Central memory CD8-positive, alpha-beta T cell (primary cell): ENCODE data around the gene ZNF248.

Experiments used
- ATAC-seq: fragments of 150-1000 bp; cut with Tn5 transposase; replicated peaks from 2 replicates; pipeline ENCODE4 v1.10.0; 2022; ENCODE audit warnings: mild to moderate bottlenecking, moderate FRiP score, moderate number of reproducible peaks; ENCODE audit not compliant: poor library complexity, severe bottlenecking; ENCODE audit errors: extremely low read depth
- DNase-seq, 2 donors: peaks; one replicate each; pipeline ENCODE4 v3.0.0; 2021; ENCODE audit warnings: low spot score in 2 of 2
- H3K27ac Mint-ChIP-seq: one replicate; pipeline ENCODE4 v1.8.0; 2022; ENCODE audit warnings: low read depth, mild to moderate bottlenecking, moderate library complexity, mixed read lengths
- H3K27me3 Mint-ChIP-seq: one replicate; pipeline ENCODE4 v1.8.0; 2022; ENCODE audit warnings: mixed read lengths
- H3K36me3 Mint-ChIP-seq: one replicate; pipeline ENCODE4 v1.8.0; 2022; ENCODE audit warnings: mild to moderate bottlenecking, moderate library complexity, mixed read lengths; ENCODE audit not compliant: insufficient read depth
- H3K4me1 Mint-ChIP-seq: one replicate; pipeline ENCODE4 v1.8.0; 2022; ENCODE audit warnings: mixed read lengths
- H3K4me3 Mint-ChIP-seq: one replicate; pipeline ENCODE4 v1.8.0; 2022; ENCODE audit warnings: mild to moderate bottlenecking, moderate library complexity, mixed read lengths
- H3K9me3 Mint-ChIP-seq: one replicate; pipeline ENCODE4 v1.8.0; 2022; ENCODE audit warnings: mixed read lengths

ZNF248 gene

GRCh38 chr10:37812290-37812689 is 45.1 kb downstream of the ZNF248 start:
- Mint-ChIP-seq H3K27ac (no peak overlapping the region), H3K9me3 (peaks cover 54% of the 10 kb centered on the region), H3K36me3 (peaks cover 2% of the 10 kb centered on the region), H3K4me3 (no peak overlapping the region), H3K27me3 (no peaks in the 10 kb centered on the region), H3K4me1 (no peaks in the 10 kb centered on the region)
- ATAC-seq (no peak), DNase-seq (no peak)

DNA sequence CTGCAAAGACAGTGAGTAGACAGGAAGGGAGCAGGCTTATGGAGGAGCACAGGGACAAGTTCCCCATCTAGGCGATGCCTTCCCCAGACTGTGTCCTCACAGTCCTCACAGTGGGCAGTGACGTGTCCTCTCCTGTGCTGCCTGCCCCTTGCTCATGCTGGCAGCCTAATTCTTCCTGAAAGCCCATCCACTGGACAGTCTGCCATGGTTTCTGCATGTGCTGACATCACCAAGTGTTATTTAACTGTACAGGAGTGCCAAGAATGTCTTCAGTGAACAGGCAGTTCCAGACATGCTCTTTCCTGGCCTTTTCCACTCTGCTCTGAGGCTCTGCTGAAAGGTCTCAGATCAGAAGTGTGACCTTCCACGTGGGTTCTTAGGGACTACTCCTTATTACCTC is 54.1 kb downstream of the ZNF248 start:
- H3K27ac Mint-ChIP-seq: no peak overlapping the region
- no peaks in the 10 kb centered on the region for H3K4me1 Mint-ChIP-seq

DNA sequence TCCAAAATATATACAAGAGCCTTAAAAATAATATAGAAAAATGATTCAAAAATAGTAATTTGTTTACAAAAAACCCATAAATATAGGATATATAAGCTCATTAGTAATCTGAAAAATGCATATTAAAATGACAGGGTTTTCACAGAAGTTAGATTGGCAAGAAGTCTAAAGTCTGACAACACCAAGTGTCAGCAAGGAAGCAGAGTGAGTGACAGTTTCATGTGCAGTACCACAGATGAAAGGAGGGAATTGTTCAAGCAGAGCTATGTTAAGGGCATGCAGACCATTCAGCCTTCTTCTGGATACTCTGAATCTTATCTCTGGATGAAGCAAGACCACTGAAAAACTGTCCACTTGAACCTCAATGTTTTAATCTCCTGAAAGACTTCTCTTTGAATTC is 55.9 kb downstream of the ZNF248 start:
- Mint-ChIP-seq H3K4me1 (no peaks in the 10 kb centered on the region), H3K27ac (no peak overlapping the region), H3K27me3 (no peaks in the 10 kb centered on the region), H3K36me3 (no peaks in the 10 kb centered on the region), H3K4me3 (no peak overlapping the region), H3K9me3 (peaks cover 6% of the 10 kb centered on the region)
- ATAC-seq: no peak
- no peak for DNase-seq

More for the DNA sequence above, 54.1 kb downstream of the ZNF248 start:
- no peak for DNase-seq
- Mint-ChIP-seq H3K27me3 (no peaks in the 10 kb centered on the region), H3K4me3 (no peak overlapping the region), H3K9me3 (peaks cover 6% of the 10 kb centered on the region), H3K36me3 (no peaks in the 10 kb centered on the region)
- no peak for ATAC-seq

GRCh38 chr10:37794305-37794976 is 63.0 kb downstream of the ZNF248 start:
- DNase-seq (no peak), ATAC-seq (no peak)
- Mint-ChIP-seq H3K4me3 (no peak overlapping the region), H3K9me3 (peaks cover 27% of the 10 kb centered on the region), H3K27ac (no peak overlapping the region), H3K36me3 (peaks cover 1% of the 10 kb centered on the region), H3K27me3 (no peaks in the 10 kb centered on the region), H3K4me1 (no peaks in the 10 kb centered on the region)

DNA sequence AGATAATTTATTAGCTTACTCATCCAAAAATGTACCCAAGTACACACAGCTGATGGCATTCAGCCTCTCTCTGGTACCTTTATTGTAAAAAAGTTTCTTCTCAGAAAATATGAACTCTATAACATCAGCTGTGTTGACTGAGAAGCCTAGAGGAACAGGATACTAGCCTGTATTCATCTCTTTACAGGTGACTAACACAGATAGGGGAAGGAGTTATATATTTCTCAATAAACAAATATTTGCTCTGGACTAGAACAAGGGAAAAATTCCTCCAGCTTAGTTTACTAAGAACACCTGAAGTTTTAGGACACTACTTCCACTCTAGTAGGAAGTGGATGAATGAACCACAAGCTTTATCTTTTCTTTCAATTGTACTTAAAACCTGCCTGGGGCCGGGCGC is 67.8 kb downstream of the ZNF248 start:
- Mint-ChIP-seq H3K9me3 (peaks cover 18% of the 10 kb centered on the region), H3K27ac (no peak overlapping the region), H3K36me3 (peaks cover 1% of the 10 kb centered on the region), H3K27me3 (no peaks in the 10 kb centered on the region), H3K4me3 (no peak overlapping the region), H3K4me1 (no peaks in the 10 kb centered on the region)
- ATAC-seq (no peak), DNase-seq (no peak)

GRCh38 chr10:37784678-37785077 is 72.7 kb downstream of the ZNF248 start:
- Mint-ChIP-seq H3K9me3 (no peaks in the 10 kb centered on the region), H3K4me3 (no peak overlapping the region), H3K27ac (no peak overlapping the region), H3K27me3 (no peaks in the 10 kb centered on the region), H3K36me3 (no peaks in the 10 kb centered on the region), H3K4me1 (no peaks in the 10 kb centered on the region)
- DNase-seq (no peak), ATAC-seq (no peak)

- no peak for DNase-seq
- Mint-ChIP-seq H3K4me1 (no peaks in the 10 kb centered on the region), H3K27ac (no peak overlapping the region), H3K9me3 (peaks cover 5% of the 10 kb centered on the region), H3K27me3 (no peaks in the 10 kb centered on the region), H3K4me3 (no peak overlapping the region), H3K36me3 (no peaks in the 10 kb centered on the region)
- no peak for ATAC-seq
Observed at GRCh38 chr10:37780536-37780935, 76.9 kb downstream of the ZNF248 start.

DNA sequence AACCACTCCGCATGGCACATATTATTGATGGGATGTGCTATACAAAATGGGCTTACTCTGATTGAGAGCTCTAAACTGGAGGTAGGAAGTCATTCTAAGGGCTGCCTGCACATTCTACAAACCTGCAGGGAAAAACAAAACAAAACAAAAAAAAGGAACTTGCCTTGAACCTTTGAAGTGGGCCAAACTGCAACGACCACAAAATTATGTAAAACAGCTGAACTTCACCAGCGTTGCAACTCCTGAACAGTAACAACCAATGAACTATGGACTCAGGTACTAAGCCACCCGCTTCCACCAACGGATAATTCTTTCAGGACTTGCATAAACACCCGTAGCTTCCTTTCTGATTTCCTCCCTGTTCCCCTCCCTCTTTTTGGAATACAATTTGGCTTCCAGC is 80.4 kb downstream of the ZNF248 start:
- Mint-ChIP-seq H3K27me3 (no peaks in the 10 kb centered on the region), H3K36me3 (no peaks in the 10 kb centered on the region), H3K4me3 (no peak overlapping the region), H3K27ac (no peak overlapping the region), H3K9me3 (peaks cover 11% of the 10 kb centered on the region), H3K4me1 (no peaks in the 10 kb centered on the region)
- DNase-seq (no peak), ATAC-seq (no peak)

GRCh38 chr10:37775612-37776011 is 81.8 kb downstream of the ZNF248 start:
- Mint-ChIP-seq H3K36me3 (no peaks in the 10 kb centered on the region), H3K9me3 (peaks cover 11% of the 10 kb centered on the region), H3K27ac (no peak overlapping the region), H3K27me3 (no peaks in the 10 kb centered on the region), H3K4me3 (no peak overlapping the region), H3K4me1 (no peaks in the 10 kb centered on the region)
- no peak for ATAC-seq
- DNase-seq: no peak

GRCh38 chr10:37774351-37774750 is 83.1 kb downstream of the ZNF248 start:
- Mint-ChIP-seq H3K27me3 (no peaks in the 10 kb centered on the region), H3K4me3 (no peak overlapping the region), H3K9me3 (peaks cover 11% of the 10 kb centered on the region), H3K27ac (no peak overlapping the region), H3K4me1 (no peaks in the 10 kb centered on the region), H3K36me3 (no peaks in the 10 kb centered on the region)
- ATAC-seq (no peak), DNase-seq (no peak)

DNA sequence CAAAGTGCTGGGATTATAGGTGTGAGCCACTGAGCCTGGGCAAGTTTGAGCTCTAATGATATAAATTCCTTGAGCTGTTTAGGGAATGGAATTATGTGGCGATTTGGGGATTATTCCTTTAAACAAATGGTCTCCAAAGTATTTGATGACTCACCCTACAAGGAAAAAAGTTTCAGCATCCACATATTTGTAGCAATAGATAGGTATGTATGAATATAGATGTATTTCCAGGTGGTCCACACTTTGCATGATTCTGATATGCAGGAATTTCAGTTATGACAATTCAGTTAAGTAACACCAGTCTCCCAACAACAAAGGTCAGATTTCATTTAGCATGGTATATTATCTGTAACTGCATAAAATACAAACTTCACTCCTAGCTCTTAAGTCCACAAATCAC is 92.2 kb downstream of the ZNF248 start:
- H3K27me3 Mint-ChIP-seq: no peaks in the 10 kb centered on the region
- H3K4me1 Mint-ChIP-seq: no peaks in the 10 kb centered on the region
- no peak overlapping the region for H3K4me3 Mint-ChIP-seq
- no peak overlapping the region for H3K27ac Mint-ChIP-seq
- H3K36me3 Mint-ChIP-seq: no peaks in the 10 kb centered on the region
- DNase-seq: no peak
- no peak for ATAC-seq
- peaks cover 25% of the 10 kb centered on the region for H3K9me3 Mint-ChIP-seq

- DNase-seq (no peak), ATAC-seq (no peak)
- H3K36me3 Mint-ChIP-seq: no peaks in the 10 kb centered on the region
- H3K4me3 Mint-ChIP-seq: no peak overlapping the region
- H3K27ac Mint-ChIP-seq: no peak overlapping the region
- no peaks in the 10 kb centered on the region for H3K27me3 Mint-ChIP-seq
- H3K4me1 Mint-ChIP-seq: no peaks in the 10 kb centered on the region
- peaks cover 28% of the 10 kb centered on the region for H3K9me3 Mint-ChIP-seq
Observed at GRCh38 chr10:37763132-37763531, 94.3 kb downstream of the ZNF248 start.

DNA sequence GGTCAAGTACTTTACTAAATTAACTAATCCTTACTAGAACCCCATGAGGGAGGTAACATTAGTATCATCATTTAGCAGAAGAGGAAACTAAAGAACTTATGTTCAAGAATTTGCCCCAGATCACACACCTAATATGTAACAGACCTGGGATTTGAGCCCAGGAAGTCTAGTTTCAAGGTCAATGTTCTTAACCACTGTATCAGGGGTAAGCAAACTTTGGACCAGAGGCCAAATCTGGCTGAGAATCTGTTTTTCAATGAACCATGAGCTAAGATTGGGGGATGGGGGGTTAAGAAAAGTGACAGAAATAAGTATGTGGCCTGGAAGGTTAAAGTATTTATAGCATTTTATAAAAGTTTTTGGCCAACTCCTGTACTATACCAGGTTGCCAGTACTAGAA is 95.1 kb downstream of the ZNF248 start:
- DNase-seq: no peak
- peaks cover 32% of the 10 kb centered on the region for H3K9me3 Mint-ChIP-seq
- H3K36me3 Mint-ChIP-seq: no peaks in the 10 kb centered on the region
- H3K4me3 Mint-ChIP-seq: no peak overlapping the region
- no peaks in the 10 kb centered on the region for H3K27me3 Mint-ChIP-seq
- no peak for ATAC-seq
- no peak overlapping the region for H3K27ac Mint-ChIP-seq
- no peaks in the 10 kb centered on the region for H3K4me1 Mint-ChIP-seq
